AG09309 (cell line): ENCODE results near the gene PCYT1A.
"Not testable (repeated sequence)": the region's sequence is repeated elsewhere in the genome, so short reads cannot be mapped to it uniquely, and the experiment has no call there.

ENCODE experiments used
- DNase-seq: peaks from one replicate; pipeline ENCODE4 v3.0.0-alpha.2; 2010; ENCODE audit warnings: low read depth
- H3K4me3 ChIP-seq: 2 replicates; pipeline ENCODE4 v1.5.1; 2011; ENCODE audit warnings: mild to moderate bottlenecking, low read depth, low read length, moderate library complexity; ENCODE audit not compliant: control insufficient read depth
- TF ChIP-seq, protein P1 (sequence below): IDR thresholded peaks from 2 replicates; pipeline ENCODE4 v1.5.1; 2011; ENCODE audit warnings: mild to moderate bottlenecking, low read depth, low read length, inconsistent platforms; ENCODE audit not compliant: insufficient read depth, control insufficient read depth; ENCODE audit errors: missing control alignments

PCYT1A gene

DNA sequence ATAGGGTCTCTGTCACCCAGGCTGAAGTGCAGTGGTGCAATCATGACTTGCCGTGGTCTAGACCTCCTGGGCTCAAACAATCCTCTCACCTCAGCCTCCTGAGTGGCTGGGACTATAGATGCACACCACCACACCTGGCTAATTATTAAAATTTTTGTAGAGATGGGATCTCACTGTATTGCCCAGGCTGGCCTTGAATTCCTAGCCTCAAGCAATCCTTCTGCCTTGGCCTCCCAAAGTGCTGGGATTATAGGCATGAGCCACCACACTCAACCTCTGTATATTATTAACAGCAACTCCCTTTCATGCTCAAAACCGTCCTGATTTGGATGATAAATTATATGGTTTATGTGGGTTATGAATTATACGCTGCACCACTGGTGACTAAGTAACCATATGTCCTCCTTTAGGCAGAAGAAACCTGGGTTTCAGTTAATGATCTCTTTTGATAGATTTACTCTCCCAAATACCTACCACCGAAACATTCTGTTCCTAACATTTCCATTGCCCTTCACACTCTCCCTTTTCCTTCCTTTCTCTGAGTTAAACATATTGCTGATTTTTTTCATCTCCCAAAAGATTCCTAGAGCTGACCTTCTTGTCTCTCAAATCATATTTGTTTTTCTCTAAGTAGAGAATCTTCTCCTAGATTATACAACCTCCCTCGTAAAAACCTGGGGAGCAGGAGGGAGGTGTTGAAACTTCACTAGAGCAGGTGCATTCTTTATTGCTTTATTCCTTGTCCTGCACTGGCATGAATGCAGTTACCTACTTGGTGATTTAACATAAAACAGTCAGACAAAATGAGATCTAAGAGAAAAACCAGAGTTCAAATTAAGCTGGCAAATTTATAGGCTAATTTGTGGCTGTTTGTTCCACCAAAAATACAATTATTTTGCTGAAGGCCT lies 32.9 kb downstream of the PCYT1A start:
- H3K4me3 ChIP-seq: no peak overlapping the region
- no peak for DNase-seq
- TF ChIP-seq, protein P1, sequence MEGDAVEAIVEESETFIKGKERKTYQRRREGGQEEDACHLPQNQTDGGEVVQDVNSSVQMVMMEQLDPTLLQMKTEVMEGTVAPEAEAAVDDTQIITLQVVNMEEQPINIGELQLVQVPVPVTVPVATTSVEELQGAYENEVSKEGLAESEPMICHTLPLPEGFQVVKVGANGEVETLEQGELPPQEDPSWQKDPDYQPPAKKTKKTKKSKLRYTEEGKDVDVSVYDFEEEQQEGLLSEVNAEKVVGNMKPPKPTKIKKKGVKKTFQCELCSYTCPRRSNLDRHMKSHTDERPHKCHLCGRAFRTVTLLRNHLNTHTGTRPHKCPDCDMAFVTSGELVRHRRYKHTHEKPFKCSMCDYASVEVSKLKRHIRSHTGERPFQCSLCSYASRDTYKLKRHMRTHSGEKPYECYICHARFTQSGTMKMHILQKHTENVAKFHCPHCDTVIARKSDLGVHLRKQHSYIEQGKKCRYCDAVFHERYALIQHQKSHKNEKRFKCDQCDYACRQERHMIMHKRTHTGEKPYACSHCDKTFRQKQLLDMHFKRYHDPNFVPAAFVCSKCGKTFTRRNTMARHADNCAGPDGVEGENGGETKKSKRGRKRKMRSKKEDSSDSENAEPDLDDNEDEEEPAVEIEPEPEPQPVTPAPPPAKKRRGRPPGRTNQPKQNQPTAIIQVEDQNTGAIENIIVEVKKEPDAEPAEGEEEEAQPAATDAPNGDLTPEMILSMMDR: no peak

DNA sequence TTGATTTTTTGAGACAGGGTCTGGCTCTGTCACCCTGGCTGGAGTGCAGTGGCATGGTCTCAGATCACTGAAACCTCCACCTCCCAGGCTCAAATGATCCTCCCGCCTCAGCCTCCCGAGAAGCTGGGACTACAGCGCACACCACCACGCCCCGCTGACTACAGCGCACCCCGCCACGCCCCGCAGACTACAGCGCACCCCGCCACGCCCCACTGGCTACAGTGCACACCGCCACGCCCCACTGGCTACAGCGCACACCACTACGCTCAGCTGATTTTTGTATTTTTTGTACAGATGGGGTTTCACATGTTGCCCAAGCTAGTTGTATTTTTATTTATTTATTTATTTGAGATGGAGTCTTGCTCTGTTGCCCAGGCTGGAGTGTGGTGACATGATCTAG lies 35.6 kb downstream of the PCYT1A start:
- H3K4me3 ChIP-seq: no peak overlapping the region
- TF ChIP-seq, protein P1: no peak
- no peak for DNase-seq

DNA sequence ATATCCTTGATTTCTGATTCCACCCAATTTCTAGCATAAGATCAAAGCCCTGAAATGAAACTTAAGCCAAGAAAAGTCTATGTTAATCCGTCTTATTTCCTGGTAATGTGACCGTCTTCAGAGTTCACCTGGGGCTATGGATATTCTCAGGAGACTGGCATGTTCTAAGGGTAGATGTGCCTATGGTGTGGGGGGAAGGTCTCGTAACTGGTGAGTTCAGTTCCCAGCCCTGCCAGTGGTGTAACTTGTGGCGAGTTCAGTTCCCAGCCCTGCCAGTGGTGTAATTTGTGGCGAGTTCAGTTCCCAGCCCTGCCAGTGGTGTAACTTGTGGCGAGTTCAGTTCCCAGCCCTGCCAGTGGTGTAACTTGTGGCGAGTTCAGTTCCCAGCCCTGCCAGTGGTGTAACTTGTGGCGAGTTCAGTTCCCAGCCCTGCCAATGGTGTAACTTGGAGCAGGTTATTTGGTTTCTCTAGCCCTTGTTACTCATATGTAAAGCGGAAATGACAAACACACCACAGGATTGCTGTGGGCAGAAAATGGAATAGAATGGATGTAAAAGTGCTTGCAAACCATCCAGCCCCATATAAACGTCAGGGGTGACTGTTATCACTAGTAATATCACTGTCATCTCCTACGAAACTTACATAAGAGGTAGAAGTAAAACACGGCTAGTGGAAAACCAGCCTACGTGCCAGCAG lies 40.8 kb downstream of the PCYT1A start:
- DNase-seq: peak; percentile 98
- no peak overlapping the region for H3K4me3 ChIP-seq
- TF ChIP-seq, protein P1: no peak

DNA sequence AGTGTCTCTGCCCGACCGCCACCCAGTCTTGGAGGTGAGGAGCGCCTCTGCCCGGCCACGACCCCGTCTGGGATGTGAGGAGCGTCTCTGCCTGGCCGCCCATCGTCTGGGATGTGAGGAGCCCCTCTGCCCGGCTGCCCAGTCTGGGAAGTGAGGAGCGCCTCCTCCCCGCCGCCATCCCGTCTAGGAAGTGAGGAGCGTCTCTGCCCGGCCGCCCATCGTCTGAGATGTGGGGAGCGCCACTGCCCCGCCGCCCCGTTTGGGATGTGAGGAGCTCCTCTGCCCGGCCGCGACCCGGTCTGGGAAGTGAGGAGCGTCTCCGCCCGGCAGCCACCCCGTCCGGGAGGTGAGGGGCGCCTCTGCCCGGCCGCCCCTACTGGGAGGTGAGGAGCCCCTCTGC lies 43.4 kb downstream of the PCYT1A start:
- H3K4me3 ChIP-seq, DNase-seq: not testable (repeated sequence)

DNA sequence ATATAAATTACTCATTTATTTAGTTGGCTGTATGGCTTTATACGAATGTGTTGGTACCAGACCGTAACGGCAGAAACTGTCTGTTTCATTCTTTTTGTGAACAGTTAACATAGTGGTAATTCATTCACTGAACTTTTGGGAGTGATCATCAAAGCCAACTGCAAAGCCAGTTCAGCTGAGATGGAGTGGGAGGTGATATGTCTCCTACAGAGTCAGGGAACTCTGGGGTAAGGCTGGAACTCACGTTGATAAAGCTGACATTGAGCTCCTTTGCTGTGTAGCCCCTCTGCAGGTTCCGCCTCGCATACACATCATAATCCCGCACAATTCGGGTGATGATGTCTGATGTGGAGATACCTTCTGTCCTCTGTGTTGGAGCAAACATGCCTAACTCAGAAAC lies 45.8 kb downstream of the PCYT1A start:
- TF ChIP-seq, protein P1: no peak
- no peak overlapping the region for H3K4me3 ChIP-seq
- DNase-seq: no peak

DNA sequence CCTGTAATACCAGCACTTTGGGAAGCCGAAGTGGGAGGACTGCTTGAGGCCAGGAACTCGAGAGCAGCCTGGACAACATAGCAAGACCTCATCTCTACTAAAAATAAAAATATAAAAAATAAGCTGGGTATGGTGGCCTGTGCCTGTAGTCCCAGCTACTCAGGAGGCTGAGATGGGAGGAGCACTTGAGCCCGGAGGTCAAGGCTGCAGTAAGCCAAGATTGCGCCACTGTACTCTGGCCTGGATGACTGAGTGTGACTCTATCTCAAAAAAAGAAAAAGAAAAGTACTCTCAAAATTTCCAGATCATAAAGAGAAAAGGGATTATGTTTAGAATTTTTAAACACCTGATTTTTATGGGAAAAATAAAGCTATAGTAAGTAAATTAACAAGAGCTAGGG lies 47.1 kb downstream of the PCYT1A start:
- TF ChIP-seq, protein P1: no peak
- H3K4me3 ChIP-seq: no peak overlapping the region
- DNase-seq: no peak

DNA sequence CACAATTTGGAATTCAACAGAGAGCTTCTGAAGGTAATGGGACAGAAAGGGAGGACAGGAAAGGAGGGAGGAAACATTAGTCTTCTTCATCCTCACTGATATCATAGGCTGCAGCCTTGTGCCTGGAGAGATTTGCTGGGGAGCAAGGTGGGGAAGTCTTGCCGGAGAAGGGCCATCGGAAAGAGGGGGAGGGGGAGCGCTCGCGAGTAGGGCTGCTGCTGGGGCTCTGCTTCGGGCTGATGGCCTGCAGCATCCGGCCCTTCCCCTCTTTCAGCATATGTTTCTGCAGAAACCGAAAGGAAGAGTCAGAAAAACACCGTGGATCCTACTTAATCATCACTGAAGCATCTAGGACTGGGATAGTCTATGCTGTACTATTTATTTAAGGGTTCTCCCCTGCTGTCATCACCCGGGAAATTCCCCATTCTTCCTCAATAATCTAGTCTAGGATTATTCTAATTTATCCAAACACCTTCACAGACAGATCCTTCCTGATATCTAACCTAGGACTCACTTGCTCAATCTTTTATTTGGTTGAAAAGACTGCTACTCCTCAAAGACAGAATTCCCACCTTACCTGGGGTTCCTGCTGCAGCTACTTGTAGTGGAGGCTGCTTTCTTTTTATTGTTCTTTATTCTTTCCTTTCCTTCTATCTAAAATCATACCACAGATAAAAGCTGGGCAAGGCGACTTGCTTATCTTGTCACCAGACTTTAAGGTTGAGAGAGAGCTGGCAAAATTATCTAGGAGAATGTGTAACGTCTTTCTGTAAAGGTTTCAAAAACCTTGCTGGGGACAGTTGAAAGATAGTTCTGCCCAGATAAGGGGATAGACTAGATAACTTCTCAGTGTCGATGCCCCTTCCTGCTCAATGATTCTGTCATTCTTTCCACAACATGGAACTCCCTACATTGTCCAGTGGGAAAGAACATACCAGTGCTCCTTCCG lies 48.6 kb downstream of the PCYT1A start:
- H3K4me3 ChIP-seq: no peak overlapping the region
- DNase-seq: no peak
- TF ChIP-seq, protein P1: no peak
